K562 (cell line): Measurements from ENCODE around the gene UBXN1. TPM values are rescaled to one million over a fixed set of nuclear protein-coding genes. Genes with fewer than 3 reads are reported as not detected.

Experiments used
- ATF1 ChIP-seq, 2 experiments: fragments of 450-650 bp in 1 of 2; IDR thresholded peaks; 2 replicates each; pipeline ENCODE4 v1.6.1; 2016; ENCODE audit warnings: missing compliant biosample characterization in 1 of 2, missing genetic modification characterization in 1 of 2
- BRD4 ChIP-seq: fragments of 200-600 bp; sonication (generic); IDR thresholded peaks from 2 replicates; pipeline ENCODE4 v1.6.1; 2017; ENCODE audit warnings: inconsistent platforms
- CAMTA2 ChIP-seq: fragments of 250-450 bp; sonication (Bioruptor Pico); conservative IDR thresholded peaks from 2 replicates; pipeline ENCODE4 v1.5.1; 2022
- CHD2 ChIP-seq: IDR thresholded peaks from 2 replicates; pipeline ENCODE4 v1.6.1; 2011; ENCODE audit warnings: low read depth, low read length
- CTBP1 ChIP-seq: fragments of 450-650 bp; IDR thresholded peaks from 2 replicates; pipeline ENCODE4 v1.6.1; 2016; ENCODE audit warnings: borderline replicate concordance
- GABPB2 ChIP-seq: fragments of 250-450 bp; sonication (Bioruptor Pico); conservative IDR thresholded peaks from 2 replicates; pipeline ENCODE4 v1.5.1; 2021; ENCODE audit warnings: mild to moderate bottlenecking
- HMGN3 ChIP-seq: IDR thresholded peaks from 2 replicates; pipeline ENCODE4 v1.6.1; 2011; ENCODE audit warnings: borderline replicate concordance, low read depth, mild to moderate bottlenecking, mixed read lengths, low read length; ENCODE audit not compliant: insufficient read length; ENCODE audit errors: extremely low read depth
- KLF16 ChIP-seq: IDR thresholded peaks from 2 replicates; pipeline ENCODE4 v1.6.1; 2016; ENCODE audit warnings: antibody characterized with exemption
- MED1 ChIP-seq: sonication (generic); formaldehyde crosslinking; IDR thresholded peaks from 2 replicates; pipeline ENCODE4 v1.8.1; 2023; ENCODE audit warnings: missing genetic modification reagents, borderline replicate concordance
- MYBL2 ChIP-seq, 2 experiments: fragments of 450-650 bp in 1 of 2; sonication (generic) in 1 of 2; formaldehyde crosslinking in 1 of 2; IDR thresholded peaks; 2 replicates each; pipeline versions ENCODE4 v1.6.1 to v1.8.1; 2017 to 2022; ENCODE audit warnings: borderline replicate concordance in 1 of 2, inconsistent platforms in 1 of 2, low read depth in 1 of 2, mild to moderate bottlenecking in 1 of 2, missing genetic modification reagents in 1 of 2, moderate library complexity in 1 of 2
- MYNN ChIP-seq, 2 experiments: sonication (generic); formaldehyde crosslinking in 1 of 2; IDR thresholded peaks; 2 replicates each; pipeline versions ENCODE4 v1.5.0 to v1.6.1; 2016 to 2020; ENCODE audit warnings: antibody characterized with exemption in 1 of 2, missing genetic modification reagents in 1 of 2
- POLR2AphosphoS2 ChIP-seq: IDR thresholded peaks from 2 replicates; pipeline ENCODE4 v1.6.1; 2012; ENCODE audit warnings: low read length, improper control_type of control experiment
- TOE1 ChIP-seq, 2 experiments: fragments of 450-650 bp in 1 of 2; sonication (generic) in 1 of 2; formaldehyde crosslinking in 1 of 2; IDR thresholded peaks; 2 replicates each; pipeline versions ENCODE4 v1.7.1 to v1.8.0; 2016 to 2022; ENCODE audit warnings: borderline replicate concordance in 2 of 2, mild to moderate bottlenecking in 2 of 2, antibody characterized with exemption in 1 of 2, inconsistent platforms in 1 of 2, low read depth in 1 of 2, missing genetic modification reagents in 1 of 2, moderate library complexity in 1 of 2
- ZNF165 ChIP-seq: fragments of 250-450 bp; sonication (Bioruptor Pico); IDR thresholded peaks from 2 replicates; pipeline ENCODE4 v1.4.0; 2020; ENCODE audit warnings: borderline replicate concordance
- polyA plus RNA-seq, 8 experiments: library from polyadenylated mRNA; depleted of rRNA in 4 of 8; stranded (reverse) in 5 of 8; unstranded in 3 of 8; fragments of >200 nt; fragmentation: Nextera tagmentation in 2 of 8; fragmentation: Illumina TruSeq in 1 of 8; extraction: Ambion mirVana in 2 of 8; extraction: Trizol in 1 of 8; gene quantifications; 2 replicates each; pipeline versions ENCODE4 v1.2.1 to v1.2.3, GENCODE V29; 2011 to 2014; ENCODE audit warnings: inconsistent platforms in 1 of 8, missing spikeins in 1 of 8
- total RNA-seq, 7 experiments: library from RNA; depleted of rRNA in 6 of 7; stranded (reverse); fragments of >200 nt in 6 of 7; fragmentation: Illumina TruSeq in 2 of 7; extraction: Trizol in 2 of 7; gene quantifications; 2 replicates each; pipeline versions ENCODE4 v1.2.1 to v1.2.3, GENCODE V29; 2011 to 2021; ENCODE audit warnings: low replicate concordance in 1 of 7
- TF ChIP-seq, protein P1 (sequence below), 2 experiments: fragments of 450-650 bp in 1 of 2; IDR thresholded peaks; 2 replicates each; pipeline ENCODE4 v1.6.1; 2011 to 2017; ENCODE audit warnings: low read depth in 2 of 2, antibody characterized with exemption in 1 of 2, borderline replicate concordance in 1 of 2, low read length in 1 of 2, mild to moderate bottlenecking in 1 of 2, mixed read lengths in 1 of 2; ENCODE audit not compliant: control insufficient read depth in 1 of 2
- TF ChIP-seq, protein P2 (sequence below): fragments of 450-650 bp; formaldehyde crosslinking; IDR thresholded peaks from 2 replicates; pipeline ENCODE4 v1.4.0; 2022; ENCODE audit warnings: mild to moderate bottlenecking, moderate library complexity
- TF ChIP-seq, protein P3 (sequence below): sonication (generic); formaldehyde crosslinking; IDR thresholded peaks from 2 replicates; pipeline ENCODE4 v1.8.0; 2022; ENCODE audit warnings: mild to moderate bottlenecking, missing genetic modification reagents, borderline replicate concordance

The UBXN1 gene
- total and polyA plus RNA-seq, 9 of the 15 experiments (the other 6 are each of a cell fraction or from before 2014, with no cell fraction given) = 4.8 to 263 (median 99.7) TPM

DNA sequence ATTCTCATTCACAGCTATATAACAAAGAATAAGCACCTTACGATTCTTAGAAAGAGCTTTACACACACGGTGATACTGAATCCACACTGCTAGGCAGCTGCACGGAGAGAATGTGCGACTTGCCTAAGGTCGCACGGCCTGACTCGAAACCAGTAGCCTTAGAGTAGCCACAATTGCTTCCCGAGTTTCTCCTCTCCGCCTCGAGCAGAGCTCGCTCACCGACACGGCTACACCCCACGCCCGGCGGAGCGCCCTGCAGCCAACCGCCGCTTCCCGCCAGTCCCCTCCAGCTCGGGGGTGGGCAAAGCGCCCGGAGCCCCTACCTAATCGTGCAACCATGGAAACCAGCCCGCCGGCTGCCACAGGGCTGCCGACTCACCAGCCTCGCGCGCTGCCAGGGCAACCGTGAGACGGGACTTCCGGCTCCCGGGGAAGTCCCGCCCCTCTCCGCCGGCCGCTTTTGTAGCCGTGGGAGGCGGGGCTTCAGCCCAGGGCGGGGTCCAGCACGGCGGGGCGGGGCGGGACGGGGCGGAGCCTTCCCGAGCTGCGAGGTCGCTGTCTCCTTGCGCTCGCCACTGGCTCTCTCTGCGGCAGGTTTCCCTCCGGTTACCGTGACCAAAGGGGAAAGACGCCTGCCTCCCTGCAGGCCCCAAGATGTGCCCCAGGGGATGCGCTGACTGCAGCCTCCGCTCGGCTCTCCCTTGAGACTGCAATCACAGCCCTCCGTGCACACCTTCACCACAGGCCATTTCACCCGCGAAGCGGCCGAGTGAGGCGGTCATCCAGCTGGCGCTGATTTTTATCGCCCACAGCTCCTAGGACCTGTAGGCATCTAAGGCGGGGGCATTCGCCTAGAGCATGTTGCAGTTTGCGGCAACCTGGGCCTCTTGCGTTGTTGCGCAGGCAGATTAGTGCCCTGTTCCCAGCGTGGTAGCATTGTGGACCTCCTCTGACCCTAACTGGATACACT is 27.3 kb upstream of the UBXN1 start (continued):
- 0 out of 2 replicates have a peak, but pooled peaks have one; percentile 55 for TF ChIP-seq ZNF165 (CRISPR knock-in tag)
- TF ChIP-seq KLF16 = 0 out of 2 replicates have a peak, but pooled peaks have one; percentile 9
- no peak for TF ChIP-seq MED1 (CRISPR knock-in tag)
- TF ChIP-seq ATF1 (CRISPR knock-in tag; IDR thresholded peaks at IDR 0.05) = no peak
- peak; percentile 39; the same call in 1 of the 2 replicates for TF ChIP-seq ATF1 (tag; IDR thresholded peaks at IDR 0.05)
- TF ChIP-seq BRD4 = no peak
- TF ChIP-seq CTBP1 = peak; percentile 64
- TF ChIP-seq, protein P1, sequence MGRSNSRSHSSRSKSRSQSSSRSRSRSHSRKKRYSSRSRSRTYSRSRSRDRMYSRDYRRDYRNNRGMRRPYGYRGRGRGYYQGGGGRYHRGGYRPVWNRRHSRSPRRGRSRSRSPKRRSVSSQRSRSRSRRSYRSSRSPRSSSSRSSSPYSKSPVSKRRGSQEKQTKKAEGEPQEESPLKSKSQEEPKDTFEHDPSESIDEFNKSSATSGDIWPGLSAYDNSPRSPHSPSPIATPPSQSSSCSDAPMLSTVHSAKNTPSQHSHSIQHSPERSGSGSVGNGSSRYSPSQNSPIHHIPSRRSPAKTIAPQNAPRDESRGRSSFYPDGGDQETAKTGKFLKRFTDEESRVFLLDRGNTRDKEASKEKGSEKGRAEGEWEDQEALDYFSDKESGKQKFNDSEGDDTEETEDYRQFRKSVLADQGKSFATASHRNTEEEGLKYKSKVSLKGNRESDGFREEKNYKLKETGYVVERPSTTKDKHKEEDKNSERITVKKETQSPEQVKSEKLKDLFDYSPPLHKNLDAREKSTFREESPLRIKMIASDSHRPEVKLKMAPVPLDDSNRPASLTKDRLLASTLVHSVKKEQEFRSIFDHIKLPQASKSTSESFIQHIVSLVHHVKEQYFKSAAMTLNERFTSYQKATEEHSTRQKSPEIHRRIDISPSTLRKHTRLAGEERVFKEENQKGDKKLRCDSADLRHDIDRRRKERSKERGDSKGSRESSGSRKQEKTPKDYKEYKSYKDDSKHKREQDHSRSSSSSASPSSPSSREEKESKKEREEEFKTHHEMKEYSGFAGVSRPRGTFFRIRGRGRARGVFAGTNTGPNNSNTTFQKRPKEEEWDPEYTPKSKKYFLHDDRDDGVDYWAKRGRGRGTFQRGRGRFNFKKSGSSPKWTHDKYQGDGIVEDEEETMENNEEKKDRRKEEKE (IDR thresholded peaks at IDR 0.05; ENCODE audit: borderline replicate concordance in 1 of 2, control insufficient read depth in 1 of 2, low read depth in 2 of 2, low read length in 1 of 2) = no peak
- no peak for TF ChIP-seq GABPB2 (CRISPR knock-in tag)
- no peak for TF ChIP-seq TOE1 (IDR thresholded peaks at IDR 0.05; ENCODE audit: borderline replicate concordance)
- peak; percentile 65; the same call in 1 of the 2 replicates for TF ChIP-seq TOE1 (CRISPR knock-in tag; IDR thresholded peaks at IDR 0.05; ENCODE audit: borderline replicate concordance, low read depth)
- no peak for TF ChIP-seq CHD2
- peak; percentile 67 for TF ChIP-seq HMGN3
- peak; percentile 78 for TF ChIP-seq MYNN (IDR thresholded peaks at IDR 0.05)
- no peak for TF ChIP-seq MYNN (CRISPR knock-in tag; IDR thresholded peaks at IDR 0.05)
- TF ChIP-seq POLR2AphosphoS2 = peak; percentile 98
- TF ChIP-seq, protein P2, sequence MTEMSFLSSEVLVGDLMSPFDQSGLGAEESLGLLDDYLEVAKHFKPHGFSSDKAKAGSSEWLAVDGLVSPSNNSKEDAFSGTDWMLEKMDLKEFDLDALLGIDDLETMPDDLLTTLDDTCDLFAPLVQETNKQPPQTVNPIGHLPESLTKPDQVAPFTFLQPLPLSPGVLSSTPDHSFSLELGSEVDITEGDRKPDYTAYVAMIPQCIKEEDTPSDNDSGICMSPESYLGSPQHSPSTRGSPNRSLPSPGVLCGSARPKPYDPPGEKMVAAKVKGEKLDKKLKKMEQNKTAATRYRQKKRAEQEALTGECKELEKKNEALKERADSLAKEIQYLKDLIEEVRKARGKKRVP = no peak
- TF ChIP-seq, protein P3, sequence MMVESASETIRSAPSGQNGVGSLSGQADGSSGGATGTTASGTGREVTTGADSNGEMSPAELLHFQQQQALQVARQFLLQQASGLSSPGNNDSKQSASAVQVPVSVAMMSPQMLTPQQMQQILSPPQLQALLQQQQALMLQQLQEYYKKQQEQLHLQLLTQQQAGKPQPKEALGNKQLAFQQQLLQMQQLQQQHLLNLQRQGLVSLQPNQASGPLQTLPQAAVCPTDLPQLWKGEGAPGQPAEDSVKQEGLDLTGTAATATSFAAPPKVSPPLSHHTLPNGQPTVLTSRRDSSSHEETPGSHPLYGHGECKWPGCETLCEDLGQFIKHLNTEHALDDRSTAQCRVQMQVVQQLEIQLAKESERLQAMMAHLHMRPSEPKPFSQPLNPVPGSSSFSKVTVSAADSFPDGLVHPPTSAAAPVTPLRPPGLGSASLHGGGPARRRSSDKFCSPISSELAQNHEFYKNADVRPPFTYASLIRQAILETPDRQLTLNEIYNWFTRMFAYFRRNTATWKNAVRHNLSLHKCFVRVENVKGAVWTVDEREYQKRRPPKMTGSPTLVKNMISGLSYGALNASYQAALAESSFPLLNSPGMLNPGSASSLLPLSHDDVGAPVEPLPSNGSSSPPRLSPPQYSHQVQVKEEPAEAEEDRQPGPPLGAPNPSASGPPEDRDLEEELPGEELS (CRISPR knock-in tag) = no peak
- TF ChIP-seq MYBL2 (IDR thresholded peaks at IDR 0.05; ENCODE audit: low read depth) = no peak
- no peak for TF ChIP-seq MYBL2 (CRISPR knock-in tag; IDR thresholded peaks at IDR 0.05; ENCODE audit: borderline replicate concordance)
- no peak for TF ChIP-seq CAMTA2 (CRISPR knock-in tag)
